GM18951 (cell line): ENCODE data around the gene MARK3.

Experiments used
- POLR2A ChIP-seq: IDR thresholded peaks from 4 replicates; pipeline ENCODE4 v1.6.1; 2011; ENCODE audit warnings: mild to moderate bottlenecking; ENCODE audit not compliant: insufficient read length, insufficient read depth; ENCODE audit errors: extremely low read depth
- in situ Hi-C: fragments of 300-500 bp; cut with MboI; formaldehyde crosslinking; loops from one replicate; pipeline ENCODE4 v1.12.0; 2022; ENCODE audit warnings: low sequenced_read_pairs, mixed read lengths, inconsistent platforms; ENCODE audit not compliant: unreplicated experiment

MARK3 gene

GRCh38 chr14:103423050-103423461 is 37.8 kb downstream of the MARK3 start:
- in situ Hi-C loops = no loop called here
- TF ChIP-seq POLR2A = no peak

GRCh38 chr14:103427485-103428443 is 42.5 kb downstream of the MARK3 start:
- in situ Hi-C loops = no loop called here
- TF ChIP-seq POLR2A = no peak

GRCh38 chr14:103428723-103429556 is 43.7 kb downstream of the MARK3 start:
- in situ Hi-C loops = no loop called here
- TF ChIP-seq POLR2A = no peak

GRCh38 chr14:103430358-103430757 is 45.1 kb downstream of the MARK3 start:
- no peak for TF ChIP-seq POLR2A
- in situ Hi-C loops = no loop called here

- no peak for TF ChIP-seq POLR2A
- in situ Hi-C loops = no loop called here
These were observed 47.4 kb downstream of the MARK3 start for GRCh38 chr14:103432627-103433026.

GRCh38 chr14:103433916-103434563 is 48.8 kb downstream of the MARK3 start:
- no peak for TF ChIP-seq POLR2A
- in situ Hi-C loops = no loop called here

GRCh38 chr14:103434868-103435442 is 49.7 kb downstream of the MARK3 start:
- TF ChIP-seq POLR2A = no peak
- in situ Hi-C loops = no loop called here

- TF ChIP-seq POLR2A = no peak
- in situ Hi-C loops = no loop called here
These were observed 51.3 kb downstream of the MARK3 start for GRCh38 chr14:103436533-103436932.

- no peak for TF ChIP-seq POLR2A
- in situ Hi-C loops = no loop called here
These were observed 57.1 kb downstream of the MARK3 start for GRCh38 chr14:103442288-103442687.

- no peak for TF ChIP-seq POLR2A
- in situ Hi-C loops = no loop called here
These were observed 57.9 kb downstream of the MARK3 start for GRCh38 chr14:103443111-103443510.

- no peak for TF ChIP-seq POLR2A
- in situ Hi-C loops = no loop called here
These were observed 59.8 kb downstream of the MARK3 start for GRCh38 chr14:103444837-103445524.

- in situ Hi-C loops = no loop called here
- no peak for TF ChIP-seq POLR2A
These were observed 60.6 kb downstream of the MARK3 start for GRCh38 chr14:103445806-103446205.
